Uterus (tissue), 4 donors: Measurements from ENCODE around the gene PHYKPL. TPM values are rescaled to one million over a fixed set of nuclear protein-coding genes. Genes with fewer than 3 reads are reported as not detected.

Experiments used
- DNase-seq, 2 donors: peaks; one replicate each; pipeline ENCODE4 v3.0.0-alpha.2; 2019 to 2020
- H3K27ac ChIP-seq, 2 donors: fragments of 200-600 bp; sonication (generic); 1 replicate in 1 of 2; 2 replicates in 1 of 2; pipeline ENCODE4 v1.5.1; 2016 to 2018
- H3K27me3 ChIP-seq, 2 donors: fragments of 200-600 bp; sonication (generic); one replicate each; pipeline ENCODE4 v1.5.1; 2018 to 2019; ENCODE audit warnings: control low read depth in 1 of 2
- H3K36me3 ChIP-seq, 2 donors: fragments of 200-600 bp; sonication (generic); one replicate each; pipeline ENCODE4 v1.5.1; 2019; ENCODE audit warnings: control low read depth in 1 of 2
- H3K4me1 ChIP-seq, 2 donors: fragments of 200-600 bp; sonication (generic); one replicate each; pipeline ENCODE4 v1.5.1; 2018 to 2019; ENCODE audit warnings: control low read depth in 1 of 2
- H3K4me3 ChIP-seq, 2 donors: fragments of 200-600 bp; sonication (generic); 1 replicate in 1 of 2; 2 replicates in 1 of 2; pipeline ENCODE4 v1.5.1; 2018 to 2019; ENCODE audit warnings: mild to moderate bottlenecking in 1 of 2
- H3K9me3 ChIP-seq, 2 donors: fragments of 200-600 bp; sonication (generic); one replicate each; pipeline ENCODE4 v1.5.1; 2019; ENCODE audit warnings: control low read depth in 1 of 2
- POLR2A ChIP-seq, 2 donors: fragments of 450-650 bp; IDR thresholded peaks; one replicate each; pipeline ENCODE4 v1.6.1; 2016; ENCODE audit warnings: antibody characterized with exemption in 2 of 2, mild to moderate bottlenecking in 1 of 2, moderate library complexity in 1 of 2
- intact Hi-C: fragments of 100-400 bp; cut with DNase I; formaldehyde crosslinking; loops from one replicate; pipeline ENCODE4 v1.15.1; 2023; ENCODE audit warnings: low total_unique reads
- total RNA-seq, 4 donors: library from RNA; depleted of rRNA in 3 of 4; stranded (reverse); fragments of >200 nt in 3 of 4; gene quantifications; one replicate each; pipeline versions ENCODE4 v1.1.0 to v1.2.4, GENCODE V29; 2014 to 2023
- TF ChIP-seq, protein P1 (sequence below), 4 experiments: fragments of 200-600 bp in 2 of 4; fragments of 450-650 bp in 2 of 4; sonication (generic) in 2 of 4; IDR thresholded peaks; one replicate each; pipeline ENCODE4 v1.5.1; 2016 to 2019; ENCODE audit warnings: antibody characterized with exemption in 4 of 4, mild to moderate bottlenecking in 2 of 4, moderate library complexity in 1 of 4
- donor health status: DM: yes; HTN: yes; CAD: no.

PHYKPL gene
- total RNA-seq, 4 donors from 2014 or later = 41.5 to 129 (median 89.9) TPM

DNA sequence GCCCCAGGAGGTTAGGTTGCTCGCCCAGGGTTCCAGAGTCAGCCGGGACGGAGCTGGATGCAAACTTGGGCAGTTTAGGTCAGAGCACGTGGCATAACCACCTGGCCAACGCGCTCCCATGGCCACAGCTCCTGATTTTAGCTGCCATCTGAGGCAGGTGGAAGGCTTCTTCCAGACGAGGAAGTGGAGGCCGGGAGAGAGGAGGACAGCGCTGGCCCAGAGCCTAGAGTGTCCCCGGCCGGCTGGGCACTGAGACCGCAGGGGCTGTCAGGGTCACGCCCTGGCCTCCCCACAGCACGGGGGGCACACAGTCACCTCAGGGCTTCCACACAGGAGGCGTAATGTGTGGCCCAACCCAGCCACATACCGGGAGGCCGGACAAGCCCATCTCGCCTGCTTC, 16.1 kb upstream of the PHYKPL start:
- DNase-seq = no peak
- H3K27me3 ChIP-seq = no peaks in the 10 kb centered on the region
- no peaks in the 10 kb centered on the region for H3K9me3 ChIP-seq
- no peaks in the 10 kb centered on the region for H3K36me3 ChIP-seq
- no peaks in the 10 kb centered on the region for H3K4me1 ChIP-seq
- H3K4me3 ChIP-seq = no peak overlapping the region
- H3K27ac ChIP-seq = no peak overlapping the region
- TF ChIP-seq POLR2A (IDR thresholded peaks at IDR 0.05) = no peak
- TF ChIP-seq, protein P1, sequence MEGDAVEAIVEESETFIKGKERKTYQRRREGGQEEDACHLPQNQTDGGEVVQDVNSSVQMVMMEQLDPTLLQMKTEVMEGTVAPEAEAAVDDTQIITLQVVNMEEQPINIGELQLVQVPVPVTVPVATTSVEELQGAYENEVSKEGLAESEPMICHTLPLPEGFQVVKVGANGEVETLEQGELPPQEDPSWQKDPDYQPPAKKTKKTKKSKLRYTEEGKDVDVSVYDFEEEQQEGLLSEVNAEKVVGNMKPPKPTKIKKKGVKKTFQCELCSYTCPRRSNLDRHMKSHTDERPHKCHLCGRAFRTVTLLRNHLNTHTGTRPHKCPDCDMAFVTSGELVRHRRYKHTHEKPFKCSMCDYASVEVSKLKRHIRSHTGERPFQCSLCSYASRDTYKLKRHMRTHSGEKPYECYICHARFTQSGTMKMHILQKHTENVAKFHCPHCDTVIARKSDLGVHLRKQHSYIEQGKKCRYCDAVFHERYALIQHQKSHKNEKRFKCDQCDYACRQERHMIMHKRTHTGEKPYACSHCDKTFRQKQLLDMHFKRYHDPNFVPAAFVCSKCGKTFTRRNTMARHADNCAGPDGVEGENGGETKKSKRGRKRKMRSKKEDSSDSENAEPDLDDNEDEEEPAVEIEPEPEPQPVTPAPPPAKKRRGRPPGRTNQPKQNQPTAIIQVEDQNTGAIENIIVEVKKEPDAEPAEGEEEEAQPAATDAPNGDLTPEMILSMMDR (IDR thresholded peaks at IDR 0.05) = no peak
- intact Hi-C loops = no loop called here

DNA sequence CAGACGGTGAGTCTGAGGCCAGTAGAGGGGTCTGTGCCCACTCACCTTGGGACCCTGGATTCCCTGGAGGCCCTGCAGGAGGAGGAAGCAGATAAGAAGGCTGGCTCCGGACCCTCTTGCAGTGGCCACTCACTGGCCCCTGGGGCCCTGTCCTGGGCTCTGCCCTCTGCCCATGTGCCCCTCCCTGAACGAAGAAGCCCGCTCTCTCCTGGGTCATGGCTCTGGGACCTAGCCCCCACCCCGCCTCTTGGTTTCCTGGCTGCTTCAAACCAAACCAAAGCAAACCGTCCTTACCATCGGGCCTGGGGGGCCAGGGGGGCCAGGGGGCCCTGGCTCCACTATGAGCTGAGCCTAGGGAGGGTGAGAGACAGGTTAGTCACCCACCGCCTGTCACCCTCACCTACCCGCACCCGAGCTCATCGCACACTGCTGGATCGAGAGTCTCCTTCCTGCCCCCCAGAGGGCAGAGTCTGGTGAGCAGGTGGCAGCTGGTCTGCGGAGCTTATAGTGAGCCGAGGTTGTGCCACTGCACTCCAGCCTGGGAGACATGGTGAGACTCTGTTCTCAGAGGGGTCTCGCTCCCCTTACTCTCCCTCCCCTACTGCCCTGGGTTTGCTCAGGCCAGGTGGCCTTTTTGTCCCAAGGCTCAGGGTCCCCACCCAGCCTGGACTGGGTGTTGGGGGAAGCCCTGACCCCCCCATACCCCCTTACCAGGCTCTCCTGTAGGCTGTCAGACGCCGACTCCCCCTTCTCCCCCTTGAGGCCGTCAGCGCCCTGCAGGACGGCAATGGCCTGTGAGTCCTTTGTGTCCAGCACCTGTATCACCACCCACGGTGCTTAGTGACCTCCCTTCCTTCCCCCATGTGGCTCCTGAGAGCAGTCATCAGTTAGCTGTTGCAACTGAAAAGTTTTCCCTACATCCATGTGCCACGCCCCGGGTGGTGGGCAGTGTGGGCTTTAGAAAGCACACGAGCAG, 15.2 kb upstream of the PHYKPL start:
- Histone ChIP-seq H3K27ac (no peak overlapping the region), H3K27me3 (no peaks in the 10 kb centered on the region), H3K4me1 (no peaks in the 10 kb centered on the region), H3K4me3 (no peak overlapping the region), H3K36me3 (no peaks in the 10 kb centered on the region), H3K9me3 (no peaks in the 10 kb centered on the region)
- no peak for DNase-seq
- TF ChIP-seq POLR2A (IDR thresholded peaks at IDR 0.05) = no peak
- TF ChIP-seq, protein P1 (IDR thresholded peaks at IDR 0.05) = no peak
- intact Hi-C loops = no loop called here

DNA sequence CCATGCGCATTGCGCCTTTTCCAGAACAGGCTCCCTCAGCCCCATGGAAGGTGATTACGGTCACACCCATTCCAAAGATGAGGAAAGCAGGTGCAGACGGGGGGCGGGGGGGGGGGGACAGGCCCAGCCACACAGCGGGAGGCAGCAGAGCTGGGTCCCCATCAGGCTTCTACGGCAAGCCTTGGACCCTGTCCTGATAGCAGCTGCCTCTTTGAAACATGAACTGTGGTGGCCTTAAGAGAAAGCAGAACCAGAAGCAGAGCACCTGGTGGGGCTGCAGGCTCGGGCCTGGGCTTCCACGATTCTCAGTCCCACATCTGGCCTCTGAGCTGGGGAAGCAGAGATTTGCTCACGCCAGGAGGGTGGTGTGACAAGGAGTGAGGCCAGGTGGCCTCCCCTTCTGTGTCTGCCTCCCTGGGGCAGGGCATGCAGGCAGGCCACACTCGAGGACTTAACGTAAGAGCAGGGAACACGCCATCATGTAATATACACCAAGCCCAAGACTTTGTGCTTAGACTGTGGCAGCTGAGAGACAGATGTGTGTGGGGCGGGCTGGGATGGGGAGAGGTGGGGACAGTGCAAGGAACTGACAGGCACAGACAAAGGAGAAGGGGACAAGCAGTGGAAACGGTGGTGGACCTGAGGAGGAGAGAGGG, 14.2 kb upstream of the PHYKPL start:
- Histone ChIP-seq H3K4me3 (no peak overlapping the region), H3K36me3 (no peaks in the 10 kb centered on the region), H3K4me1 (no peaks in the 10 kb centered on the region), H3K27me3 (no peaks in the 10 kb centered on the region), H3K9me3 (no peaks in the 10 kb centered on the region), H3K27ac (no peak overlapping the region)
- no peak for DNase-seq
- intact Hi-C loops = no loop called here
- no peak for TF ChIP-seq POLR2A (IDR thresholded peaks at IDR 0.05)
- TF ChIP-seq, protein P1 (IDR thresholded peaks at IDR 0.05) = no peak

DNA sequence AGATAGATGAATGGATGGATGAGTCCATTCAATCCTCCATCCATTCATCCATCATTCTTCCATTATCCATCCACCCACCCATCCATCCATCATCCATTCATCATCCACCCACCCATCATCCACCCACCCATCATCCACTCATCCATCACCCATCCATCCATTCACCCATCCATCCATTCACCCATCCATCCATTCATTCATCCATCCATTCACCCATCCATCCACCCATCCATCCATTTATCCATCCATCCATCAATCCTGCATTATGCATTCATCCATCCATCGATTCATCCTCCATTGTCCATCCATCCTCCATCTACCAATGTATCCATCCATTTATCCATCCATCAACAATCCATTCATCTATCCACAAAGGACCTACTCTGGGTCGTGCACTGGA, 12.8 kb upstream of the PHYKPL start:
- no peak for DNase-seq
- no peaks in the 10 kb centered on the region for H3K27me3 ChIP-seq
- H3K4me1 ChIP-seq = no peaks in the 10 kb centered on the region
- no peaks in the 10 kb centered on the region for H3K9me3 ChIP-seq
- TF ChIP-seq, protein P1 (IDR thresholded peaks at IDR 0.05) = no peak
- TF ChIP-seq POLR2A (IDR thresholded peaks at IDR 0.05) = no peak
- H3K27ac ChIP-seq = no peak overlapping the region
- intact Hi-C loops = no loop called here
- H3K4me3 ChIP-seq = no peak overlapping the region
- no peaks in the 10 kb centered on the region for H3K36me3 ChIP-seq

DNA sequence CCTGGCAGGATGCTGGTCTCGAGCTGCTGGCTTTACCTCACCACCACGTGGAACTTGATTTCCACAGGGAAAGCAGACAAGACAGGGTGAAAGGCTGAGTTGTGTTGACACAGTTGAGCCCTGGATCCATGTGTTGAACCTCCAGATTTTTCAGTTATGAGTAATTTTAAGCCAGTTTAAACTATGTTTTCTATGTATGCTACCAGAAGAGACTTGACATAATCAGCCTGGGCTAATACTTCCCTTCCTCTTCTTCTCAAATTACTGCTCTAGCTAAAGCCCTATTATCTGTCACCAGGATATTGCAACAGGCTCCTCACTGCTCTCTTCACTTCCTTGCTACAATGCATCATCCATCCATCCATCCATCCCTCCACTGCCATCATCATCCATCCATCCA, 12.0 kb upstream of the PHYKPL start:
- Histone ChIP-seq H3K27me3 (no peaks in the 10 kb centered on the region), H3K4me3 (no peak overlapping the region), H3K27ac (no peak overlapping the region), H3K4me1 (no peaks in the 10 kb centered on the region), H3K9me3 (no peaks in the 10 kb centered on the region), H3K36me3 (no peaks in the 10 kb centered on the region)
- TF ChIP-seq, protein P1 (IDR thresholded peaks at IDR 0.05) = no peak
- TF ChIP-seq POLR2A (IDR thresholded peaks at IDR 0.05) = no peak
- DNase-seq = no peak
- intact Hi-C loops = no loop called here
